Activated naive CD8-positive, alpha-beta T cell treated with anti-CD3 and anti-CD28 coated beads, Interleukin-2, amount 50 U/mL, for 24 hours (primary cell): ENCODE results near the gene TNNT3.
A peak's percentile ranks its signal among the peaks of the same experiment; 100 is the strongest.
"Not testable (repeated sequence)": the region's sequence is repeated elsewhere in the genome, so short reads cannot be mapped to it uniquely, and the experiment has no call there.

Experiments
- ATAC-seq: fragments of 150-1000 bp; cut with Tn5 transposase; one replicate; pipeline ENCODE4 v1.10.0; 2021
- DNase-seq: peaks from one replicate; pipeline ENCODE4 v3.0.0; 2021
- H3K27ac Mint-ChIP-seq: one replicate; pipeline ENCODE4 v1.8.0; 2021; ENCODE audit warnings: mild to moderate bottlenecking, mixed read lengths
- H3K27me3 Mint-ChIP-seq: one replicate; pipeline ENCODE4 v1.8.0; 2021; ENCODE audit warnings: mixed read lengths
- H3K36me3 Mint-ChIP-seq: one replicate; pipeline ENCODE4 v1.8.0; 2021; ENCODE audit warnings: low read depth, mixed read lengths
- H3K4me1 Mint-ChIP-seq: one replicate; pipeline ENCODE4 v1.8.0; 2021; ENCODE audit warnings: mixed read lengths
- H3K4me3 Mint-ChIP-seq: one replicate; pipeline ENCODE4 v1.8.0; 2021; ENCODE audit warnings: mild to moderate bottlenecking, moderate library complexity, mixed read lengths
- H3K9me3 Mint-ChIP-seq: one replicate; pipeline ENCODE4 v1.8.0; 2021; ENCODE audit warnings: mixed read lengths

TNNT3 gene

GRCh38 chr11:1878137-1879031 lies 41.1 kb upstream of the TNNT3 start:
- Mint-ChIP-seq H3K9me3 (no peaks in the 10 kb centered on the region), H3K36me3 (no peaks in the 10 kb centered on the region), H3K27ac (no peak overlapping the region), H3K27me3 (no peaks in the 10 kb centered on the region), H3K4me1 (peaks cover 14% of the 10 kb centered on the region), H3K4me3 (no peak overlapping the region)
- peak; percentile 2 for DNase-seq
- no peak for ATAC-seq

GRCh38 chr11:1879342-1879940 lies 40.1 kb upstream of the TNNT3 start:
- Mint-ChIP-seq H3K9me3 (no peaks in the 10 kb centered on the region), H3K4me1 (peaks cover 12% of the 10 kb centered on the region), H3K36me3 (no peaks in the 10 kb centered on the region), H3K4me3 (no peak overlapping the region), H3K27ac (no peak overlapping the region), H3K27me3 (no peaks in the 10 kb centered on the region)
- DNase-seq (peak; percentile 1), ATAC-seq (no peak)

- H3K9me3 Mint-ChIP-seq = no peaks in the 10 kb centered on the region
- H3K4me1 Mint-ChIP-seq = peaks cover 12% of the 10 kb centered on the region
- no peak overlapping the region for H3K4me3 Mint-ChIP-seq
- ATAC-seq = no peak
- no peaks in the 10 kb centered on the region for H3K27me3 Mint-ChIP-seq
- no peak overlapping the region for H3K27ac Mint-ChIP-seq
- H3K36me3 Mint-ChIP-seq = no peaks in the 10 kb centered on the region
- peak; percentile 1 for DNase-seq
Observed at GRCh38 chr11:1879941-1880720, 39.4 kb upstream of the TNNT3 start.

GRCh38 chr11:1880746-1881441 lies 38.6 kb upstream of the TNNT3 start:
- Mint-ChIP-seq H3K27me3 (no peaks in the 10 kb centered on the region), H3K4me1 (peaks cover 12% of the 10 kb centered on the region), H3K36me3 (no peaks in the 10 kb centered on the region), H3K27ac (peak overlapping the region; percentile 64), H3K4me3 (no peak overlapping the region), H3K9me3 (no peaks in the 10 kb centered on the region)
- ATAC-seq = no peak
- DNase-seq = peak; percentile 3

- no peak overlapping the region for H3K4me3 Mint-ChIP-seq
- no peaks in the 10 kb centered on the region for H3K27me3 Mint-ChIP-seq
- no peak overlapping the region for H3K27ac Mint-ChIP-seq
- peak; percentile 4 for DNase-seq
- ATAC-seq = no peak
- H3K36me3 Mint-ChIP-seq = no peaks in the 10 kb centered on the region
- H3K4me1 Mint-ChIP-seq = peaks cover 10% of the 10 kb centered on the region
- H3K9me3 Mint-ChIP-seq = no peaks in the 10 kb centered on the region
Observed at GRCh38 chr11:1881442-1882264, 37.9 kb upstream of the TNNT3 start.

- H3K9me3 Mint-ChIP-seq = no peaks in the 10 kb centered on the region
- ATAC-seq (peak; percentile 87), DNase-seq (peak; percentile 89)
- H3K27ac Mint-ChIP-seq = no peak overlapping the region
- H3K4me3 Mint-ChIP-seq = no peak overlapping the region
- peaks cover 4% of the 10 kb centered on the region for H3K36me3 Mint-ChIP-seq
- H3K27me3 Mint-ChIP-seq = no peaks in the 10 kb centered on the region
- H3K4me1 Mint-ChIP-seq = peaks cover 9% of the 10 kb centered on the region
Observed at GRCh38 chr11:1882265-1883238, 37.0 kb upstream of the TNNT3 start.

GRCh38 chr11:1883346-1884302 lies 35.9 kb upstream of the TNNT3 start:
- DNase-seq (no peak), ATAC-seq (no peak)
- Mint-ChIP-seq H3K27ac (no peak overlapping the region), H3K4me1 (peaks cover 12% of the 10 kb centered on the region), H3K36me3 (peaks cover 10% of the 10 kb centered on the region), H3K4me3 (no peak overlapping the region), H3K27me3 (no peaks in the 10 kb centered on the region), H3K9me3 (no peaks in the 10 kb centered on the region)

- DNase-seq (no peak), ATAC-seq (no peak)
- Mint-ChIP-seq H3K9me3 (no peaks in the 10 kb centered on the region), H3K4me3 (no peak overlapping the region), H3K27me3 (no peaks in the 10 kb centered on the region), H3K27ac (no peak overlapping the region), H3K4me1 (peaks cover 17% of the 10 kb centered on the region), H3K36me3 (peaks cover 14% of the 10 kb centered on the region)
Observed at GRCh38 chr11:1884303-1884700, 35.2 kb upstream of the TNNT3 start.

GRCh38 chr11:1886551-1886950 lies 33.0 kb upstream of the TNNT3 start:
- not testable (repeated sequence) for H3K27ac Mint-ChIP-seq, ATAC-seq, H3K9me3 Mint-ChIP-seq, DNase-seq, H3K4me3 Mint-ChIP-seq, H3K27me3 Mint-ChIP-seq
- Mint-ChIP-seq H3K4me1 (peaks cover 28% of the 10 kb centered on the region), H3K36me3 (peaks cover 14% of the 10 kb centered on the region)

GRCh38 chr11:1887451-1888346 lies 31.8 kb upstream of the TNNT3 start:
- Mint-ChIP-seq H3K4me1 (peaks cover 33% of the 10 kb centered on the region), H3K4me3 (no peak overlapping the region), H3K27me3 (no peaks in the 10 kb centered on the region), H3K27ac (no peak overlapping the region), H3K36me3 (peaks cover 14% of the 10 kb centered on the region), H3K9me3 (no peaks in the 10 kb centered on the region)
- ATAC-seq (no peak), DNase-seq (no peak)

GRCh38 chr11:1888347-1888753 lies 31.2 kb upstream of the TNNT3 start:
- DNase-seq (no peak), ATAC-seq (no peak)
- Mint-ChIP-seq H3K36me3 (peaks cover 14% of the 10 kb centered on the region), H3K4me1 (peaks cover 35% of the 10 kb centered on the region), H3K27me3 (no peaks in the 10 kb centered on the region), H3K4me3 (peak overlapping the region; percentile 79), H3K9me3 (peaks cover under 1% of the 10 kb centered on the region), H3K27ac (peak overlapping the region; percentile 89)
